ENCODE data around the gene THPO. TPM values are rescaled to one million over a fixed set of nuclear protein-coding genes. Genes with fewer than 3 reads are reported as not detected.

The THPO gene
- total and polyA plus RNA-seq, 2 donors (not counting 1 experiment from before 2014, with no cell fraction given): not detected

- intact Hi-C loops (cut with micrococcal nuclease): loop anchor here (5.0 kb wide), 2 partner anchors 351 to 1576 kb away; partner anchors contain the start of genes MAGEF1 and TRA2B
- H3K9me3 Mint-ChIP-seq (ENCODE audit: insufficient read depth): no peaks in the 10 kb centered on the region
- TF ChIP-seq EZH2 (IDR thresholded peaks at IDR 0.05; ENCODE audit: borderline replicate concordance, insufficient read depth, low read depth, low read length, poor library complexity, severe bottlenecking) (no peak), CTCF (IDR thresholded peaks at IDR 0.05) (no peak)
- peak; percentile 67 for DNase-seq
- Histone ChIP-seq H3K27me3 (replicated peaks in 1 of 4; ENCODE audit: control extremely low read depth in 1 of 4, control insufficient read depth in 3 of 4, insufficient read depth in 4 of 4, low read length in 3 of 4) (no peaks in the 10 kb centered on the region), H3K4me2 (replicated peaks; ENCODE audit: low read depth, low read length, poor library complexity, severe bottlenecking) (peak within 1 kb of the TSS; percentile 97), H3K27ac (ENCODE audit: low read length in 2 of 2) (peak within 1 kb of the TSS; percentile 79 to 86), H3K36me3 (replicated peaks in 1 of 2; ENCODE audit: control extremely low read depth in 1 of 2, control insufficient read depth in 1 of 2, extremely low read depth in 1 of 2, insufficient read depth in 2 of 2, low read length in 1 of 2) (peaks cover 0 to under 1% of the 10 kb centered on the region in 2 experiments), H3K4me3 (ENCODE audit: control extremely low read depth in 1 of 5, extremely low read depth in 1 of 5, insufficient read depth in 1 of 5, low read depth in 2 of 5, low read length in 4 of 5) (peak within 1 kb of the TSS; percentile 68 to 94 (median 76)), H3K4me1 (ENCODE audit: control insufficient read depth in 2 of 2, insufficient read depth in 2 of 2, low read length in 2 of 2) (peaks cover 9 to 17% of the 10 kb centered on the region in 2 donors), H2AFZ (ENCODE audit: insufficient read depth, low read depth, low read length, poor library complexity, severe bottlenecking) (peak within 1 kb of the TSS; percentile 96), H3K9me3 (ENCODE audit: control extremely low read depth in 1 of 3, control insufficient read depth in 2 of 3, insufficient read depth in 1 of 3, low read length in 2 of 3) (no peaks in the 10 kb centered on the region), H3K79me2 (ENCODE audit: control insufficient read depth, insufficient read depth, low read length) (peaks cover 9% of the 10 kb centered on the region), H3K9ac (ENCODE audit: low read length) (peak within 1 kb of the TSS; percentile 85), H4K20me1 (ENCODE audit: control insufficient read depth, insufficient read depth, low read length, poor library complexity, severe bottlenecking) (no peaks in the 10 kb centered on the region)
- ATAC-seq (ENCODE audit: low read depth): peak; percentile 32
- CTCF ChIA-PET: interaction anchor here (0.6 to 3.0 kb wide), 4 partner anchors 10 to 200 kb away, joined by 4 to 13 read pairs (median 5); partner anchors contain the start of gene EPHB3
- WGBS (ENCODE audit: insufficient coverage): under 1% methylated on average over 56 of the region's 56 CpGs
- H3K4me1 Mint-ChIP-seq: peaks cover 20% of the 10 kb centered on the region
- no peaks in the 10 kb centered on the region for H3K27me3 Mint-ChIP-seq
- POLR2A ChIA-PET: interaction anchor here (0.6 to 0.9 kb wide), 3 partner anchors 26 to 404 kb away, joined by 3 to 6 read pairs (median 5); no protein-coding TSS in a partner anchor
- peak within 1 kb of the TSS; percentile 85 for H3K27ac Mint-ChIP-seq
- peak within 1 kb of the TSS; percentile 90 for H3K4me3 Mint-ChIP-seq
Measured at GRCh38 chr3:184361532-184361931, 16.5 kb downstream of the THPO start, which contains the start of the genes CLCN2 and POLR2H. CLCN2 (minus strand) TSS chr3:184361605; CDS start chr3:184361479, 126 bp downstream. POLR2H (plus strand) TSS chr3:184361710; CDS start chr3:184363493, 1,783 bp downstream.

GRCh38 chr3:184360929-184361531 is 17.0 kb downstream of the THPO start:
- no peak overlapping the region for H3K27ac ChIP-seq (ENCODE audit: low read length in 2 of 2)
- ATAC-seq (ENCODE audit: low read depth) (no peak), DNase-seq (peak; percentile 31)
- peaks cover 9 to 17% of the 10 kb centered on the region in 2 donors for H3K4me1 ChIP-seq (ENCODE audit: control insufficient read depth in 2 of 2, insufficient read depth in 2 of 2, low read length in 2 of 2)
- CTCF ChIA-PET: interaction anchor here (0.6 to 3.0 kb wide), 3 partner anchors 10 to 182 kb away, joined by 4 to 13 read pairs (median 6); no protein-coding TSS in a partner anchor
- Mint-ChIP-seq H3K9me3 (ENCODE audit: insufficient read depth) (no peaks in the 10 kb centered on the region), H3K27ac (peak overlapping the region; percentile 80), H3K4me3 (peak overlapping the region; percentile 83), H3K27me3 (no peaks in the 10 kb centered on the region), H3K4me1 (peaks cover 20% of the 10 kb centered on the region)
- peak overlapping the region; percentile 85 for H3K9ac ChIP-seq (ENCODE audit: low read length)
- intact Hi-C loops (cut with micrococcal nuclease): loop anchor here (5.0 kb wide), 2 partner anchors 351 to 1576 kb away; partner anchors contain the start of genes MAGEF1 and TRA2B
- TF ChIP-seq CTCF (IDR thresholded peaks at IDR 0.05) (no peak), EZH2 (IDR thresholded peaks at IDR 0.05; ENCODE audit: borderline replicate concordance, insufficient read depth, low read depth, low read length, poor library complexity, severe bottlenecking) (no peak)
- POLR2A ChIA-PET: interaction anchor here (0.9 kb wide), 1 partner anchor 405 kb away, joined by 3 read pairs; no protein-coding TSS in a partner anchor
- H3K9me3 ChIP-seq (ENCODE audit: control extremely low read depth in 1 of 3, control insufficient read depth in 2 of 3, insufficient read depth in 1 of 3, low read length in 2 of 3): no peaks in the 10 kb centered on the region
- no peaks in the 10 kb centered on the region for H4K20me1 ChIP-seq (ENCODE audit: control insufficient read depth, insufficient read depth, low read length, poor library complexity, severe bottlenecking)
- peaks cover 9% of the 10 kb centered on the region for H3K79me2 ChIP-seq (ENCODE audit: control insufficient read depth, insufficient read depth, low read length)
- peak overlapping the region; percentile 23 to 94 (median 76) for H3K4me3 ChIP-seq (ENCODE audit: control extremely low read depth in 1 of 5, extremely low read depth in 1 of 5, insufficient read depth in 1 of 5, low read depth in 2 of 5, low read length in 4 of 5)
- H2AFZ ChIP-seq (ENCODE audit: insufficient read depth, low read depth, low read length, poor library complexity, severe bottlenecking): peak overlapping the region; percentile 96
- no peaks in the 10 kb centered on the region for H3K27me3 ChIP-seq (replicated peaks in 1 of 4; ENCODE audit: control extremely low read depth in 1 of 4, control insufficient read depth in 3 of 4, insufficient read depth in 4 of 4, low read length in 3 of 4)
- H3K4me2 ChIP-seq (replicated peaks; ENCODE audit: low read depth, low read length, poor library complexity, severe bottlenecking): peak overlapping the region; percentile 97
- no peaks in the 10 kb centered on the region for H3K36me3 ChIP-seq (replicated peaks in 1 of 2; ENCODE audit: control extremely low read depth in 1 of 2, control insufficient read depth in 1 of 2, extremely low read depth in 1 of 2, insufficient read depth in 2 of 2, low read length in 1 of 2)
- 13% methylated on average over 24 of the region's 24 CpGs for WGBS (ENCODE audit: insufficient coverage)
